Measurements from ENCODE around the gene DICER1. TPM values are rescaled to one million over a fixed set of nuclear protein-coding genes. Genes with fewer than 3 reads are reported as not detected.

The DICER1 gene
- total RNA-seq, 1 donor from 2014 or later = 69.6 TPM

GRCh38 chr14:95174184-95174792 lies 17.0 kb upstream of the DICER1 start:
- ATAC-seq (ENCODE audit: low read depth) = no peak

GRCh38 chr14:95173518-95173917 lies 16.2 kb upstream of the DICER1 start:
- Mint-ChIP-seq H3K36me3 (ENCODE audit: low read depth) (no peaks in the 10 kb centered on the region), H3K4me3 (no peak overlapping the region), H3K4me1 (no peaks in the 10 kb centered on the region), H3K27me3 (no peaks in the 10 kb centered on the region), H3K9me3 (no peaks in the 10 kb centered on the region), H3K27ac (no peak overlapping the region)
- ATAC-seq (ENCODE audit: low read depth) = no peak
- intact Hi-C loops (cut with micrococcal nuclease) = loop anchor here (2.0 kb wide), 1 partner anchor 13 kb away; no protein-coding TSS in a partner anchor
- TF ChIP-seq, protein P1, sequence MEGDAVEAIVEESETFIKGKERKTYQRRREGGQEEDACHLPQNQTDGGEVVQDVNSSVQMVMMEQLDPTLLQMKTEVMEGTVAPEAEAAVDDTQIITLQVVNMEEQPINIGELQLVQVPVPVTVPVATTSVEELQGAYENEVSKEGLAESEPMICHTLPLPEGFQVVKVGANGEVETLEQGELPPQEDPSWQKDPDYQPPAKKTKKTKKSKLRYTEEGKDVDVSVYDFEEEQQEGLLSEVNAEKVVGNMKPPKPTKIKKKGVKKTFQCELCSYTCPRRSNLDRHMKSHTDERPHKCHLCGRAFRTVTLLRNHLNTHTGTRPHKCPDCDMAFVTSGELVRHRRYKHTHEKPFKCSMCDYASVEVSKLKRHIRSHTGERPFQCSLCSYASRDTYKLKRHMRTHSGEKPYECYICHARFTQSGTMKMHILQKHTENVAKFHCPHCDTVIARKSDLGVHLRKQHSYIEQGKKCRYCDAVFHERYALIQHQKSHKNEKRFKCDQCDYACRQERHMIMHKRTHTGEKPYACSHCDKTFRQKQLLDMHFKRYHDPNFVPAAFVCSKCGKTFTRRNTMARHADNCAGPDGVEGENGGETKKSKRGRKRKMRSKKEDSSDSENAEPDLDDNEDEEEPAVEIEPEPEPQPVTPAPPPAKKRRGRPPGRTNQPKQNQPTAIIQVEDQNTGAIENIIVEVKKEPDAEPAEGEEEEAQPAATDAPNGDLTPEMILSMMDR (IDR thresholded peaks at IDR 0.05) = no peak
- CTCF ChIA-PET = no interaction called here
- DNase-seq = no peak
- POLR2A ChIA-PET = no interaction called here

More at GRCh38 chr14:95174184-95174792, 17.0 kb upstream of the DICER1 start:
- Mint-ChIP-seq H3K36me3 (ENCODE audit: low read depth) (no peaks in the 10 kb centered on the region), H3K4me1 (no peaks in the 10 kb centered on the region), H3K4me3 (no peak overlapping the region), H3K27me3 (no peaks in the 10 kb centered on the region), H3K27ac (no peak overlapping the region), H3K9me3 (no peaks in the 10 kb centered on the region)
- TF ChIP-seq, protein P1 (IDR thresholded peaks at IDR 0.05) = no peak
- intact Hi-C loops (cut with micrococcal nuclease) = no loop called here
- DNase-seq = no peak
- ChIA-PET POLR2A (interaction anchor here (0.9 kb wide), 1 partner anchor 11 kb away, joined by 4 read pairs; no protein-coding TSS in a partner anchor), CTCF (interaction anchor here (1.2 kb wide), 1 partner anchor 252 kb away, joined by 3 read pairs; no protein-coding TSS in a partner anchor)

- intact Hi-C loops (cut with micrococcal nuclease) = no loop called here
- Mint-ChIP-seq H3K4me1 (no peaks in the 10 kb centered on the region), H3K27ac (no peak overlapping the region), H3K9me3 (peaks cover 14% of the 10 kb centered on the region), H3K4me3 (no peak overlapping the region), H3K27me3 (no peaks in the 10 kb centered on the region), H3K36me3 (ENCODE audit: low read depth) (no peaks in the 10 kb centered on the region)
- TF ChIP-seq, protein P1 (IDR thresholded peaks at IDR 0.05) = no peak
- CTCF ChIA-PET = no interaction called here
- no peak for ATAC-seq (ENCODE audit: low read depth)
- POLR2A ChIA-PET = no interaction called here
- DNase-seq = no peak
Measured at GRCh38 chr14:95167177-95167576, 9.8 kb upstream of the DICER1 start.

- H3K36me3 Mint-ChIP-seq (ENCODE audit: low read depth) = no peaks in the 10 kb centered on the region
- TF ChIP-seq, protein P1 (IDR thresholded peaks at IDR 0.05) = no peak
Measured at GRCh38 chr14:95165517-95165916, 8.2 kb upstream of the DICER1 start.

DNA sequence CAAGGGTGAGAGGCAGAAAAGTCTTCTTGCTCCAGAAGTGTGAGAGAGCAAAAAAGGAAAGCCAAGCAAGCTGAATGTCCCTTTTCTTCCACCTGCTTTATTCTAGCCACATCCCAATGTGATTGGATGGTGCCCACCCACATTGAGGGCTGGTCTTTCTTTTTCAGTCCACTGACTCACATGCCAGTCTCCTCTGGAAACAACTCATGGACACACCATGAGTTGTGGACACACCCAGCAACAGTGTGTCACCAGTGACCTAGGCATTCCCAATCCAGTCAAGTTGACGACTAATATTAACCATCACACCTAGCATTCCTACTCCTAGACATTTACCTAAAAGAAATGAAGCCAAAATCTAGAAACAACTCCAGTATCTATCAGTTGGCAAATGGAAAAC lies 7.2 kb upstream of the DICER1 start:
- no peaks in the 10 kb centered on the region for H3K36me3 Mint-ChIP-seq (ENCODE audit: low read depth)
- TF ChIP-seq, protein P1 (IDR thresholded peaks at IDR 0.05) = no peak
- ATAC-seq (ENCODE audit: low read depth) = no peak
- intact Hi-C loops (cut with micrococcal nuclease) = no loop called here
- no peak for DNase-seq
- POLR2A ChIA-PET = no interaction called here
- peaks cover 14% of the 10 kb centered on the region for H3K9me3 Mint-ChIP-seq
- no peaks in the 10 kb centered on the region for H3K4me1 Mint-ChIP-seq
- no peak overlapping the region for H3K4me3 Mint-ChIP-seq
- no peaks in the 10 kb centered on the region for H3K27me3 Mint-ChIP-seq
- CTCF ChIA-PET = no interaction called here
- no peak overlapping the region for H3K27ac Mint-ChIP-seq

More at GRCh38 chr14:95165517-95165916, 8.2 kb upstream of the DICER1 start:
- peaks cover 14% of the 10 kb centered on the region for H3K9me3 Mint-ChIP-seq
- ATAC-seq (ENCODE audit: low read depth) = no peak
- intact Hi-C loops (cut with micrococcal nuclease) = no loop called here
- ChIA-PET POLR2A (interaction anchor here (0.7 kb wide), 1 partner anchor 8 kb away, joined by 5 read pairs; the partner anchor contains the start of gene DICER1), CTCF (no interaction called here)
- H3K27me3 Mint-ChIP-seq = no peaks in the 10 kb centered on the region
- no peak for DNase-seq
- H3K4me3 Mint-ChIP-seq = no peak overlapping the region
- no peaks in the 10 kb centered on the region for H3K4me1 Mint-ChIP-seq
- H3K27ac Mint-ChIP-seq = no peak overlapping the region

Measured in activated B cell treated with CpG ODN at 0.5 μM for 24 hours (primary cell).